ENCODE measurements around the gene TMEM117. TPM values are rescaled to one million over a fixed set of nuclear protein-coding genes. Genes with fewer than 3 reads are reported as not detected.

TMEM117 gene
- total and polyA plus RNA-seq, 2 experiments from 2014 or later, result 18.0 to 21.0 TPM

DNA sequence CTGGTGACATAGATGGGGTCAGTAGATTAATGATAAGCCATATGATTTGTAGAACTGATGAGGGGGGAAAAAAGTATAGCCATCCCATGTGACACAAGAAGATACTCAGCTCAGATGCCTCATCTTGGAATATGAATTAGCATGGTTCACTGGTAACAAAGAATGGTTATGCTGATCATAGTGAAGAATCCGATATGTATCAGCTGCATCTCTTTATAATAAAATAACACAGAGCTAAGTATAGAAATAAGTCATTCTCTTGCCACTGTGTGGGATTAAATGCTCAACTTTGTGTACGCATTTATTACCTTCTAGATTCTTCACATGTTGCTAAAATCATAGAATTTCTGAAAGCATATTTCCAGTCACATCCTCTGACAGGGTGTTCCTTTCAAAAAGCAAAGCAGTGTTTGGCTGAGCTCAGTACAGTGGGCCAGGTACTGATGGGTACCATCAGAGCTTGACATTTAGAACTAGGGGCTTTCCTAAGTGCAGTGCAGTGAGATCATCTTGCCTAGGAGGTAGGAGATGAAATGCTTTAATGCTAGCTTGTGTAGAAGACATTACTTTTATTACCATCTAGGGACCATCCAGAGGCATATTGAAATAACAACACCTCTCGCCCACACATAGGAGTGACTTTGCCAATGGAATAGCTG is 256.2 kb downstream of the TMEM117 start:
- Histone ChIP-seq H3K27ac (no peak overlapping the region), H3K4me3 (no peak overlapping the region), H3K4me1 (ENCODE audit: low read depth) (no peaks in the 10 kb centered on the region), H3K27me3 (no peaks in the 10 kb centered on the region), H3K9me3 (ENCODE audit: low read depth) (no peaks in the 10 kb centered on the region), H3K36me3 (no peaks in the 10 kb centered on the region)
- DNase-seq (ENCODE audit: low read depth in 1 of 2, low spot score in 1 of 2), result no peak
- TF ChIP-seq CTCF (IDR thresholded peaks at IDR 0.05; ENCODE audit: low read depth, low read length), result no peak

DNA sequence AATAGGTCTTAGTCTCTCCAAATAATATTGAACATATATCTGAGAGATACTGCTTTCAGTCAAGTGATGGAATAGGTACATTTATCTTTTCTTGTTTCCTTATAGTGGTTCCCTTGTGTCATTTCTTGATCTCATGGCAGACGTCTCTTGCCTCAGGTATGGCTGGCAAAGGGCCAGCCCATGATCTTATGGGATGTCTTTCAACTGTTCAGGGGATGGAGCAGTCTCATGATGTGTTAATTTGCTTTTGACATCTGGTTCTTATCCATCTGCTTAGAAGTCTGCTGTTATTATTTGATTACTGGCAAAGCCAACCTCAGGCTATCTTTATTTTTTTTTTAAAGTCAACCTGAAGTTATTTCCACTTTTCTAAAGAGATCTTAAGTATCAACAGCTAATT is 262.9 kb downstream of the TMEM117 start:
- Histone ChIP-seq H3K27me3 (no peaks in the 10 kb centered on the region), H3K9me3 (ENCODE audit: low read depth) (no peaks in the 10 kb centered on the region), H3K27ac (no peak overlapping the region), H3K4me3 (no peak overlapping the region), H3K36me3 (no peaks in the 10 kb centered on the region), H3K4me1 (ENCODE audit: low read depth) (no peaks in the 10 kb centered on the region)
- TF ChIP-seq CTCF (IDR thresholded peaks at IDR 0.05; ENCODE audit: low read depth, low read length), result no peak
- DNase-seq (ENCODE audit: low read depth in 1 of 2, low spot score in 1 of 2), result no peak

- Histone ChIP-seq H3K9me3 (ENCODE audit: low read depth) (no peaks in the 10 kb centered on the region), H3K4me1 (ENCODE audit: low read depth) (no peaks in the 10 kb centered on the region), H3K36me3 (no peaks in the 10 kb centered on the region), H3K27me3 (no peaks in the 10 kb centered on the region), H3K27ac (no peak overlapping the region), H3K4me3 (no peak overlapping the region)
- no peak for TF ChIP-seq CTCF (IDR thresholded peaks at IDR 0.05; ENCODE audit: low read depth, low read length)
- no peak for DNase-seq (ENCODE audit: low read depth in 1 of 2, low spot score in 1 of 2)
Observed at GRCh38 chr12:44099486-44099885, 263.6 kb downstream of the TMEM117 start.

GRCh38 chr12:44100264-44100663 is 264.4 kb downstream of the TMEM117 start:
- Histone ChIP-seq H3K27me3 (no peaks in the 10 kb centered on the region), H3K4me1 (ENCODE audit: low read depth) (no peaks in the 10 kb centered on the region), H3K27ac (no peak overlapping the region), H3K4me3 (no peak overlapping the region), H3K9me3 (ENCODE audit: low read depth) (no peaks in the 10 kb centered on the region), H3K36me3 (no peaks in the 10 kb centered on the region)
- DNase-seq (ENCODE audit: low read depth in 1 of 2, low spot score in 1 of 2), result no peak
- TF ChIP-seq CTCF (IDR thresholded peaks at IDR 0.05; ENCODE audit: low read depth, low read length), result no peak

GRCh38 chr12:44101475-44101874 is 265.6 kb downstream of the TMEM117 start:
- DNase-seq (ENCODE audit: low read depth in 1 of 2, low spot score in 1 of 2), result no peak
- Histone ChIP-seq H3K4me3 (no peak overlapping the region), H3K9me3 (ENCODE audit: low read depth) (no peaks in the 10 kb centered on the region), H3K27ac (no peak overlapping the region), H3K36me3 (no peaks in the 10 kb centered on the region), H3K4me1 (ENCODE audit: low read depth) (no peaks in the 10 kb centered on the region), H3K27me3 (no peaks in the 10 kb centered on the region)
- no peak for TF ChIP-seq CTCF (IDR thresholded peaks at IDR 0.05; ENCODE audit: low read depth, low read length)

Measured in cardiac muscle cell (in vitro differentiated cells and primary cell).